Measurements from ENCODE around the gene SPRYD3.

DNA sequence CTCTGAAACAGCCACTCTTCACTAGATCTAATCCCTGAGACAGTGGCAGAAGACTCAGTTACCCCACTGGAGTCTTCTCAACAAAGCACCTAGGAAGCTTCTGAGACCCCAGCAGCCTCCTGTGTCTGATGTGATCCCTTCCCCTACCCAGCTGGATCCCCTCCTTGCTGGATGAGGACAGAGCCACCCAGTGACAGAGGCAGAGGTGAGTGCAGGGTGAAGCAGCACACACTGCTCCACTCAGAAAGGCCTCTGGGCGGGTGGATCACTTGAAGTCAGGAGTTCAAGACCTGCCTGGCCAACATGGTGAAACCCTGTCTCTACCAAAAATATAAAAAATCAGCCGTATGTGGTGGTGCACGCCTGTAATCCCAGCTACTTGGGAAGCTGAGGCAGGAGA is 2.7 kb downstream of the SPRYD3 start:
- TF ChIP-seq, protein P1, sequence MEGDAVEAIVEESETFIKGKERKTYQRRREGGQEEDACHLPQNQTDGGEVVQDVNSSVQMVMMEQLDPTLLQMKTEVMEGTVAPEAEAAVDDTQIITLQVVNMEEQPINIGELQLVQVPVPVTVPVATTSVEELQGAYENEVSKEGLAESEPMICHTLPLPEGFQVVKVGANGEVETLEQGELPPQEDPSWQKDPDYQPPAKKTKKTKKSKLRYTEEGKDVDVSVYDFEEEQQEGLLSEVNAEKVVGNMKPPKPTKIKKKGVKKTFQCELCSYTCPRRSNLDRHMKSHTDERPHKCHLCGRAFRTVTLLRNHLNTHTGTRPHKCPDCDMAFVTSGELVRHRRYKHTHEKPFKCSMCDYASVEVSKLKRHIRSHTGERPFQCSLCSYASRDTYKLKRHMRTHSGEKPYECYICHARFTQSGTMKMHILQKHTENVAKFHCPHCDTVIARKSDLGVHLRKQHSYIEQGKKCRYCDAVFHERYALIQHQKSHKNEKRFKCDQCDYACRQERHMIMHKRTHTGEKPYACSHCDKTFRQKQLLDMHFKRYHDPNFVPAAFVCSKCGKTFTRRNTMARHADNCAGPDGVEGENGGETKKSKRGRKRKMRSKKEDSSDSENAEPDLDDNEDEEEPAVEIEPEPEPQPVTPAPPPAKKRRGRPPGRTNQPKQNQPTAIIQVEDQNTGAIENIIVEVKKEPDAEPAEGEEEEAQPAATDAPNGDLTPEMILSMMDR (tag by site-specific recombination; IDR thresholded peaks at IDR 0.05) = no peak
- TF ChIP-seq ZIC2 (tag by site-specific recombination; IDR thresholded peaks at IDR 0.05) (no peak), PRDM4 (tag by site-specific recombination; IDR thresholded peaks at IDR 0.05) (no peak)
- TF ChIP-seq, protein P2, sequence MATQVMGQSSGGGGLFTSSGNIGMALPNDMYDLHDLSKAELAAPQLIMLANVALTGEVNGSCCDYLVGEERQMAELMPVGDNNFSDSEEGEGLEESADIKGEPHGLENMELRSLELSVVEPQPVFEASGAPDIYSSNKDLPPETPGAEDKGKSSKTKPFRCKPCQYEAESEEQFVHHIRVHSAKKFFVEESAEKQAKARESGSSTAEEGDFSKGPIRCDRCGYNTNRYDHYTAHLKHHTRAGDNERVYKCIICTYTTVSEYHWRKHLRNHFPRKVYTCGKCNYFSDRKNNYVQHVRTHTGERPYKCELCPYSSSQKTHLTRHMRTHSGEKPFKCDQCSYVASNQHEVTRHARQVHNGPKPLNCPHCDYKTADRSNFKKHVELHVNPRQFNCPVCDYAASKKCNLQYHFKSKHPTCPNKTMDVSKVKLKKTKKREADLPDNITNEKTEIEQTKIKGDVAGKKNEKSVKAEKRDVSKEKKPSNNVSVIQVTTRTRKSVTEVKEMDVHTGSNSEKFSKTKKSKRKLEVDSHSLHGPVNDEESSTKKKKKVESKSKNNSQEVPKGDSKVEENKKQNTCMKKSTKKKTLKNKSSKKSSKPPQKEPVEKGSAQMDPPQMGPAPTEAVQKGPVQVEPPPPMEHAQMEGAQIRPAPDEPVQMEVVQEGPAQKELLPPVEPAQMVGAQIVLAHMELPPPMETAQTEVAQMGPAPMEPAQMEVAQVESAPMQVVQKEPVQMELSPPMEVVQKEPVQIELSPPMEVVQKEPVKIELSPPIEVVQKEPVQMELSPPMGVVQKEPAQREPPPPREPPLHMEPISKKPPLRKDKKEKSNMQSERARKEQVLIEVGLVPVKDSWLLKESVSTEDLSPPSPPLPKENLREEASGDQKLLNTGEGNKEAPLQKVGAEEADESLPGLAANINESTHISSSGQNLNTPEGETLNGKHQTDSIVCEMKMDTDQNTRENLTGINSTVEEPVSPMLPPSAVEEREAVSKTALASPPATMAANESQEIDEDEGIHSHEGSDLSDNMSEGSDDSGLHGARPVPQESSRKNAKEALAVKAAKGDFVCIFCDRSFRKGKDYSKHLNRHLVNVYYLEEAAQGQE (tag by site-specific recombination; IDR thresholded peaks at IDR 0.05) = no peak
